ENCODE measurements around the gene DHX35.

GRCh38 chr20:39025883-39026282 lies 63.7 kb downstream of the DHX35 start:
- TF ChIP-seq CTCF (IDR thresholded peaks at IDR 0.05), result no peak
- no peak for TF ChIP-seq POLR2A (IDR thresholded peaks at IDR 0.05)

Measured in lower leg skin (tissue), 3 donors.